Right lobe of liver (tissue), 6 donors: Measurements from ENCODE around the gene ZBTB49. TPM values are rescaled to one million over a fixed set of nuclear protein-coding genes. Genes with fewer than 3 reads are reported as not detected.
A peak's percentile ranks its signal among the peaks of the same experiment; 100 is the strongest.

Experiments
- ATAC-seq, 4 donors: fragments of 200-7000 bp; cut with Tn5 transposase; one replicate each; pipeline ENCODE4 v1.9.1; 2020; ENCODE audit warnings: mild to moderate bottlenecking in 4 of 4, moderate library complexity in 4 of 4
- DNase-seq, 3 donors: peaks; one replicate each; pipeline ENCODE4 v3.0.0-alpha.2; 2020
- H3K27ac ChIP-seq, 3 donors: fragments of 200-600 bp; one replicate each; pipeline ENCODE4 v1.8.0; 2022
- H3K27me3 ChIP-seq, 2 donors: fragments of 200-600 bp; one replicate each; pipeline ENCODE4 v1.8.0; 2022
- H3K36me3 ChIP-seq, 4 donors: fragments of 200-600 bp; sonication (generic) in 1 of 4; one replicate each; pipeline versions ENCODE4 v1.5.1 to v1.8.0; 2017 to 2022; ENCODE audit warnings: control low read depth in 1 of 4
- H3K4me1 ChIP-seq, 4 donors: fragments of 200-600 bp; sonication (generic) in 1 of 4; one replicate each; pipeline versions ENCODE4 v1.5.1 to v1.8.0; 2017 to 2022; ENCODE audit warnings: control low read depth in 1 of 4
- H3K4me3 ChIP-seq, 3 donors: fragments of 200-600 bp; one replicate each; pipeline ENCODE4 v1.8.0; 2022
- H3K9me3 ChIP-seq, 4 donors: fragments of 200-600 bp; sonication (generic) in 1 of 4; one replicate each; pipeline versions ENCODE4 v1.5.1 to v1.8.0; 2017 to 2022; ENCODE audit warnings: control low read depth in 1 of 4
- CTCF ChIP-seq, 4 donors: fragments of 200-600 bp in 3 of 4; fragments of 450-650 bp in 1 of 4; IDR thresholded peaks; one replicate each; pipeline versions ENCODE4 v1.5.1 to v1.8.0; 2016 to 2022; ENCODE audit warnings: antibody characterized with exemption in 4 of 4, mild to moderate bottlenecking in 2 of 4
- POLR2A ChIP-seq: fragments of 450-650 bp; IDR thresholded peaks from one replicate; pipeline ENCODE4 v1.6.1; 2017; ENCODE audit warnings: antibody characterized with exemption, mild to moderate bottlenecking
- WGBS: methylation state at CpG from one replicate; pipeline ENCODE4 v1.1.6; 2018; ENCODE audit warnings: low coverage, low lambda C conversion rate; ENCODE audit not compliant: insufficient coverage; ENCODE audit errors: missing lambda C conversion rate; 5-methylcytosine and 5-hydroxymethylcytosine counted together
- intact Hi-C, 2 donors: fragments of 100-400 bp; cut with DNase I; formaldehyde crosslinking; loops; one replicate each; pipeline versions ENCODE4 v1.11.2 to v1.14.1; 2022
- total RNA-seq, 6 experiments: library from RNA; depleted of rRNA in 2 of 6; stranded (reverse); fragments of >200 nt in 2 of 6; fragmentation: NEBNext Ultra II Directional in 3 of 6; extraction: Animal tissue kit (Norgen Biotek cat#: 25700) in 3 of 6; gene quantifications; one replicate each; pipeline versions ENCODE4 v1.1.0 to v1.2.4, GENCODE V29; 2016 to 2023
- donor health status: DM: no; HTN: yes; CAD: no.
- donor health status: DM: no; HTN: no; CAD: no.
- donor health status: DM: no; HTN: no; CAD: no.
- donor health status: DM: no; HTN: yes; CAD: no.
- donor health status: DM: no; HTN: yes; CAD: no.

ZBTB49 gene
- total RNA-seq, 6 experiments from 2014 or later: 1.4 to 3.3 (median 2.5) TPM

- DNase-seq: no peak
- intact Hi-C loops: no loop called here
- 90% methylated on average over 2 of the region's 5 CpGs for WGBS
These were observed 6.3 kb downstream of the ZBTB49 start for GRCh38 chr4:4296283-4296846.

GRCh38 chr4:4299006-4299405, 9.0 kb downstream of the ZBTB49 start:
- Histone ChIP-seq H3K36me3 (peaks cover 0 to 29% (median 4%) of the 10 kb centered on the region in 4 donors), H3K27me3 (no peaks in the 10 kb centered on the region), H3K4me3 (no peak overlapping the region), H3K9me3 (no peaks in the 10 kb centered on the region), H3K4me1 (no peaks in the 10 kb centered on the region), H3K27ac (no peak overlapping the region)
- WGBS: 86% methylated on average over 3 of the region's 3 CpGs
- ATAC-seq (no peak), DNase-seq (no peak)
- intact Hi-C loops: no loop called here
- TF ChIP-seq CTCF (IDR thresholded peaks at IDR 0.05) (no peak), POLR2A (no peak)

More at GRCh38 chr4:4296283-4296846, 6.3 kb downstream of the ZBTB49 start:
- peaks cover 0 to 10% (median 0%) of the 10 kb centered on the region in 4 donors for H3K36me3 ChIP-seq
- no peak overlapping the region for H3K27ac ChIP-seq
- H3K4me1 ChIP-seq: peaks cover 0 to 3% (median under 1%) of the 10 kb centered on the region in 4 donors
- no peak for ATAC-seq
- H3K9me3 ChIP-seq: no peaks in the 10 kb centered on the region
- TF ChIP-seq POLR2A: no peak
- TF ChIP-seq CTCF (IDR thresholded peaks at IDR 0.05): no peak
- H3K27me3 ChIP-seq: no peaks in the 10 kb centered on the region
- H3K4me3 ChIP-seq: no peak overlapping the region

GRCh38 chr4:4302001-4302400, 11.9 kb downstream of the ZBTB49 start:
- no peak for ATAC-seq
- WGBS: 85% methylated on average over 5 of the region's 5 CpGs
- peak in 1 of 3 donors; percentile 10 for DNase-seq

GRCh38 chr4:4302416-4302815, 12.4 kb downstream of the ZBTB49 start:
- no peak for DNase-seq
- Histone ChIP-seq H3K4me3 (no peak overlapping the region), H3K27me3 (no peaks in the 10 kb centered on the region), H3K27ac (no peak overlapping the region), H3K36me3 (peaks cover 0 to 36% (median 5%) of the 10 kb centered on the region in 4 donors), H3K9me3 (no peaks in the 10 kb centered on the region), H3K4me1 (no peaks in the 10 kb centered on the region)
- 79% methylated on average over 6 of the region's 6 CpGs for WGBS
- TF ChIP-seq CTCF (IDR thresholded peaks at IDR 0.05): no peak
- no peak for TF ChIP-seq POLR2A
- ATAC-seq: no peak
- intact Hi-C loops: no loop called here

More at GRCh38 chr4:4302001-4302400, 11.9 kb downstream of the ZBTB49 start:
- H3K9me3 ChIP-seq: no peaks in the 10 kb centered on the region
- H3K27me3 ChIP-seq: no peaks in the 10 kb centered on the region
- no peaks in the 10 kb centered on the region for H3K4me1 ChIP-seq
- intact Hi-C loops: no loop called here
- peaks cover 0 to 36% (median 5%) of the 10 kb centered on the region in 4 donors for H3K36me3 ChIP-seq
- TF ChIP-seq POLR2A (no peak), CTCF (IDR thresholded peaks at IDR 0.05) (no peak)
- H3K27ac ChIP-seq: no peak overlapping the region
- H3K4me3 ChIP-seq: no peak overlapping the region
